HepG2 (cell line): Measurements from ENCODE around the gene OSCP1. TPM values are rescaled to one million over a fixed set of nuclear protein-coding genes. Genes with fewer than 3 reads are reported as not detected.

ENCODE experiments used
- ATAC-seq: fragments of 200-7000 bp; cut with Tn5 transposase; 3 replicates; pipeline ENCODE4 v1.9.1; 2020; ENCODE audit warnings: mild to moderate bottlenecking, moderate library complexity
- BruUV-seq: library from RNA; stranded (reverse); fragments of 400-500 nt; replicated peaks from 2 replicates; lab custom pipeline; 2021; lab: Mats Ljungman, UMichigan
- CTCF ChIA-PET: fragments of 300-600 bp; formaldehyde crosslinking; extraction: SDS; loops from one replicate; lab custom pipeline; 2021; ENCODE audit warnings: low total read pairs, inconsistent platforms, low intra/inter-chr PET ratio; lab: Yijun Ruan, JAX
- POLR2A ChIA-PET: fragments of 350-600 bp; sonication (Branson Sonifier 250); formaldehyde crosslinking; loops from one replicate; lab custom pipeline; 2020; ENCODE audit warnings: antibody characterized with exemption, inconsistent platforms; lab: Yijun Ruan, JAX
- DNase-seq: peaks from one replicate; pipeline ENCODE4 v3.0.0-alpha.2; 2015; ENCODE audit warnings: low spot score
- FAIRE-seq: peaks from 3 replicates; lab custom pipeline; 2011; peaks lifted over from hg19 to GRCh38; lab: Jason Lieb, UNC
- H2AFZ ChIP-seq: one replicate; pipeline ENCODE4 v1.6.1; 2011; ENCODE audit warnings: low read length, inconsistent platforms
- H3K27ac ChIP-seq: fragments of 300-600 bp; 3 replicates; pipeline ENCODE4 v1.8.0; 2011; ENCODE audit warnings: mixed run types, mild to moderate bottlenecking, mixed read lengths, low read length, inconsistent platforms; ENCODE audit not compliant: insufficient read depth; ENCODE audit errors: extremely low read length
- H3K27me3 ChIP-seq, 2 experiments: fragments of 200-600 bp in 1 of 2; 2 replicates in 1 of 2; 3 replicates in 1 of 2; pipeline versions ENCODE4 v1.6.0 to v1.8.0; 2011; ENCODE audit warnings: low read length in 2 of 2, mild to moderate bottlenecking in 2 of 2, moderate library complexity in 2 of 2, inconsistent platforms in 1 of 2; ENCODE audit not compliant: insufficient read depth in 2 of 2, control insufficient read depth in 1 of 2
- H3K36me3 ChIP-seq, 2 experiments: fragments of 200-600 bp in 1 of 2; replicated peaks in 1 of 2; 2 replicates in 1 of 2; 3 replicates in 1 of 2; pipeline versions ENCODE4 v1.5.1 to v1.8.0; 2011; ENCODE audit warnings: low read length in 2 of 2, inconsistent platforms in 1 of 2; ENCODE audit not compliant: insufficient read depth in 2 of 2, control insufficient read depth in 1 of 2
- H3K4me1 ChIP-seq: 2 replicates; pipeline ENCODE4 v1.5.1; 2012; ENCODE audit warnings: low read length, inconsistent platforms; ENCODE audit not compliant: insufficient read depth
- H3K4me2 ChIP-seq: 2 replicates; pipeline ENCODE4 v1.6.0; 2011; ENCODE audit warnings: low read depth, low read length, inconsistent platforms
- H3K4me3 ChIP-seq, 3 experiments: fragments of 200-600 bp in 1 of 3; sonication (generic), shearing (Covaris generic) in 1 of 3; replicated peaks in 1 of 3; 2 replicates each; pipeline ENCODE4 v1.5.1; 2011 to 2016; ENCODE audit warnings: low read length in 3 of 3, inconsistent platforms in 2 of 3, low read depth in 2 of 3, mild to moderate bottlenecking in 2 of 3, control low read depth in 1 of 3, mixed read lengths in 1 of 3; ENCODE audit not compliant: insufficient read depth in 1 of 3
- H3K79me2 ChIP-seq: one replicate; pipeline ENCODE4 v1.6.1; 2011; ENCODE audit warnings: low read length, inconsistent platforms; ENCODE audit not compliant: insufficient read depth
- H3K9ac ChIP-seq: 2 replicates; pipeline ENCODE4 v1.6.0; 2011; ENCODE audit warnings: mild to moderate bottlenecking, low read depth, low read length, inconsistent platforms; ENCODE audit not compliant: insufficient read depth
- H3K9me3 ChIP-seq: 2 replicates; pipeline ENCODE4 v1.5.1; 2012; ENCODE audit warnings: mild to moderate bottlenecking, low read length
- H4K20me1 ChIP-seq: 2 replicates; pipeline ENCODE4 v1.6.0; 2011; ENCODE audit warnings: inconsistent platforms, mild to moderate bottlenecking, low read length, moderate library complexity; ENCODE audit not compliant: insufficient read depth
- ARNT2 ChIP-seq: sonication (generic); formaldehyde crosslinking; IDR thresholded peaks from 2 replicates; pipeline ENCODE4 v1.8.0; 2022; ENCODE audit warnings: mild to moderate bottlenecking, low read depth, missing genetic modification reagents, moderate library complexity
- CEBPB ChIP-seq: IDR thresholded peaks from 2 replicates; pipeline ENCODE4 v1.6.1; 2011; ENCODE audit warnings: low read depth, low read length, improper control_type of control experiment, borderline replicate concordance
- CEBPG ChIP-seq: IDR thresholded peaks from 2 replicates; pipeline ENCODE4 v1.6.1; 2016
- MIER3 ChIP-seq: IDR thresholded peaks from 2 replicates; pipeline ENCODE4 v1.6.1; 2016; ENCODE audit warnings: missing compliant biosample characterization, borderline replicate concordance
- SRF ChIP-seq: IDR thresholded peaks from 2 replicates; pipeline ENCODE4 v1.6.1; 2011; ENCODE audit warnings: mild to moderate bottlenecking, low read depth, low read length, moderate library complexity
- ZNF253 ChIP-seq: sonication (generic); formaldehyde crosslinking; IDR thresholded peaks from 2 replicates; pipeline ENCODE4 v1.8.0; 2022; ENCODE audit warnings: mild to moderate bottlenecking, missing genetic modification reagents, borderline replicate concordance
- ZNF296 ChIP-seq: sonication (generic); formaldehyde crosslinking; conservative IDR thresholded peaks from 2 replicates; pipeline ENCODE4 v1.5.0; 2020; ENCODE audit warnings: mild to moderate bottlenecking, missing genetic modification reagents
- ZNF564 ChIP-seq: sonication (generic); formaldehyde crosslinking; IDR thresholded peaks from 2 replicates; pipeline ENCODE4 v1.8.1; 2023; ENCODE audit warnings: mild to moderate bottlenecking, missing genetic modification reagents
- ZNF569 ChIP-seq: sonication (generic); formaldehyde crosslinking; IDR thresholded peaks from 2 replicates; pipeline ENCODE4 v1.5.0; 2020; ENCODE audit warnings: mild to moderate bottlenecking, missing genetic modification reagents, moderate library complexity, borderline replicate concordance
- ZNF672 ChIP-seq: sonication (generic); formaldehyde crosslinking; IDR thresholded peaks from 2 replicates; pipeline ENCODE4 v1.8.1; 2022; ENCODE audit warnings: missing genetic modification reagents
- WGBS: methylation state at CpG from one replicate; pipeline ENCODE4 v1.1.6; 2017; ENCODE audit warnings: low lambda C conversion rate; 5-methylcytosine and 5-hydroxymethylcytosine counted together
- in situ Hi-C: cut with HindIII; loops from 2 replicates; pipeline ENCODE4 v1.10.0; 2017; ENCODE audit warnings: low pct_unique_long_range_greater_than_20kb; ENCODE audit not compliant: extremely low pct_ligation_motif_present
- intact Hi-C: fragments of 100-400 bp; cut with micrococcal nuclease; formaldehyde crosslinking; loops from one replicate; pipeline ENCODE4 v1.10.0; 2022; ENCODE audit not compliant: unreplicated experiment
- polyA plus RNA-seq, 8 experiments: library from polyadenylated mRNA; depleted of rRNA in 3 of 8; stranded (reverse) in 7 of 8; unstranded in 1 of 8; fragments of >200 nt; fragmentation: Illumina TruSeq in 4 of 8; extraction: Trizol in 4 of 8; gene quantifications; 2 replicates each; pipeline versions ENCODE4 v1.2.1 to v1.2.3, GENCODE V29; 2011 to 2016; ENCODE audit warnings: low read depth in 4 of 8, missing spikeins in 1 of 8, mixed read lengths in 1 of 8; ENCODE audit not compliant: insufficient read depth in 1 of 8
- total RNA-seq, 5 experiments: library from RNA; depleted of rRNA; stranded (reverse); fragments of >200 nt; fragmentation: Illumina TruSeq; extraction: Trizol; gene quantifications; 2 replicates each; pipeline ENCODE4 v1.2.3, GENCODE V29; 2016; ENCODE audit warnings: low read depth in 1 of 5
- TF ChIP-seq, protein P1 (sequence below): sonication (generic); formaldehyde crosslinking; IDR thresholded peaks from 2 replicates; pipeline ENCODE4 v1.5.1; 2020; ENCODE audit warnings: missing genetic modification reagents, mild to moderate bottlenecking, borderline replicate concordance
- TF ChIP-seq, protein P2 (sequence below): sonication (generic); IDR thresholded peaks from 2 replicates; pipeline ENCODE4 v1.6.1; 2016; ENCODE audit warnings: low read depth, borderline replicate concordance
- TF ChIP-seq, protein P3 (sequence below): sonication (generic); formaldehyde crosslinking; IDR thresholded peaks from 2 replicates; pipeline ENCODE4 v1.8.0; 2022; ENCODE audit warnings: missing genetic modification reagents, low read depth, mild to moderate bottlenecking, borderline replicate concordance

Gene OSCP1
- total and polyA plus RNA-seq, 2 of the 13 experiments (the other 11 are each of a cell fraction or from before 2014, with no cell fraction given): 0.60 to 0.84 TPM

DNA sequence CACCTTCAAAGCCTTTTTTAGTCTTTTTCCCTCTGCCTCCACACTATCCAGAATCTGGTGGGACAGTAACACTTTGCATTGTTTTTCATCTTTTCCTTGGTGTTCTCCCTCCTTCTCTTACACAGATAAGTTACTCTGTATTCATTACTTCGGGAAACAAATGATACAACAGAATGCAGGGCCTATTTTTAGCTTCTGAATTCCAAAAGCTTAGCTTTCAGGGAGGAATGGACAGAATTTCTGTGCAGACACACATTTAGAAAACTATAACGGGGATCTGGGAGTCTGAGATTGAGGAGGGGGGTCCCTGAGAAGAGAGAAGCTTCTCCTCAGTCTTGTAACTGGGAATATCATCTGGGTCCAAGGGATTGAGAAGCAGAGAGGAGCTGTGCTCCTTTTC lies 61.0 kb downstream of the OSCP1 start (continued):
- TF ChIP-seq, protein P1, sequence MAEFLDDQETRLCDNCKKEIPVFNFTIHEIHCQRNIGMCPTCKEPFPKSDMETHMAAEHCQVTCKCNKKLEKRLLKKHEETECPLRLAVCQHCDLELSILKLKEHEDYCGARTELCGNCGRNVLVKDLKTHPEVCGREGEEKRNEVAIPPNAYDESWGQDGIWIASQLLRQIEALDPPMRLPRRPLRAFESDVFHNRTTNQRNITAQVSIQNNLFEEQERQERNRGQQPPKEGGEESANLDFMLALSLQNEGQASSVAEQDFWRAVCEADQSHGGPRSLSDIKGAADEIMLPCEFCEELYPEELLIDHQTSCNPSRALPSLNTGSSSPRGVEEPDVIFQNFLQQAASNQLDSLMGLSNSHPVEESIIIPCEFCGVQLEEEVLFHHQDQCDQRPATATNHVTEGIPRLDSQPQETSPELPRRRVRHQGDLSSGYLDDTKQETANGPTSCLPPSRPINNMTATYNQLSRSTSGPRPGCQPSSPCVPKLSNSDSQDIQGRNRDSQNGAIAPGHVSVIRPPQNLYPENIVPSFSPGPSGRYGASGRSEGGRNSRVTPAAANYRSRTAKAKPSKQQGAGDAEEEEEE (CRISPR knock-in tag): no peak
- TF ChIP-seq, protein P2, sequence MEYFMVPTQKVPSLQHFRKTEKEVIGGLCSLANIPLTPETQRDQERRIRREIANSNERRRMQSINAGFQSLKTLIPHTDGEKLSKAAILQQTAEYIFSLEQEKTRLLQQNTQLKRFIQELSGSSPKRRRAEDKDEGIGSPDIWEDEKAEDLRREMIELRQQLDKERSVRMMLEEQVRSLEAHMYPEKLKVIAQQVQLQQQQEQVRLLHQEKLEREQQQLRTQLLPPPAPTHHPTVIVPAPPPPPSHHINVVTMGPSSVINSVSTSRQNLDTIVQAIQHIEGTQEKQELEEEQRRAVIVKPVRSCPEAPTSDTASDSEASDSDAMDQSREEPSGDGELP: no peak
- TF ChIP-seq, protein P3, sequence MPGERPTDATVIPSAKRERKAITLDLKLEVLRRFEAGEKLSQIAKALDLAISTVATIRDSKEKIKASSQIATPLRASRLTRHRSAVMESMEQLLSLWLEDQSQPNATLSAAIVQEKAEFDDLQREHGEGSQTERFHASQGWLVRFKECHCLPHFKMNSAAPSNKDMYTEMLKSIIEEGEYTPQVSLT (CRISPR knock-in tag): no peak
- TF ChIP-seq ZNF672 (CRISPR knock-in tag) (no peak), ZNF569 (no peak)

DNA sequence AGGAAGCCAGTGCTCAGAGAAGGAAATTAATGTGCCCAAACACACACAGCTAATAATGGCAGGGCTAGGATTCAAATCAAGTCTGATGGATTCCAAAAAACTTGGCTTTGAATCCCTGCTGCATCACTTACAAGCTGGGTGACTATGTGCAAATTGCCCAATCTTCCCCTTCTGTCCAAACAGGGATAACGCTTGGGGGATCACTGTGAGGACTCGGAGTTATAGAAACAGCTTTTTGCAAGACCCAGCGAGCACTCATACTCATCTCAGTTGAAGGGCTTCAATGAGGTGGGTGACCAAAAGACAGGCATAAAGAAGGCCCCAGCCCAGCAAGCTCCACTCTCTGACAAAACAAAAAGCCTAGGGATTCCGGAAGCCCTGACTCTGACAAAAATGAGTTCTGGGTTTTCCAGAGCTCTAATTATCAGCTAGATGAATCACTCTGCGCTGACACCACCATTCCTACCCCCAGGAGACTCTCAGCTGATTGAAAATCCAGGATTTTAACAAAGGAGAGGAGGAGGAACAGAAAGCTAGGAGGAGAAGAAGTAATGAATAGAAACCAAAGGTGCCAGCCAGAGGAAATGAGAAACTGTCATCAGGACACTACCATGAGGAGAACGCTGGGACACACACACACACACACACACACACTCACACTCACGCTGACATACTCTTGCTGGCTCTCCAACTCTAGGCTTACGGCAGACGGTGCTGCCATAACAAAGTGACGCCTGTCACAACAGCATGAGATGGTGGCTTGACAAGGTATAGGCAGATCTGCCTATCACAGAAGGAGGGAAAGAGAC lies 62.9 kb downstream of the OSCP1 start:
- in situ Hi-C loops: no loop called here
- CTCF ChIA-PET: no interaction called here
- Histone ChIP-seq H3K9me3 (no peaks in the 10 kb centered on the region), H4K20me1 (peaks cover 4% of the 10 kb centered on the region; the same call in 1 of the 2 replicates), H3K79me2 (peaks cover 30% of the 10 kb centered on the region), H3K4me1 (peaks cover 42% of the 10 kb centered on the region), H3K4me2 (peak overlapping the region; percentile 99), H3K36me3 (peaks cover 1 to 12% of the 10 kb centered on the region in 2 experiments; a peak in 4 of 5 replicates), H2AFZ (no peak overlapping the region), H3K27me3 (no peaks in the 10 kb centered on the region; a peak in 1 of 5 replicates), H3K4me3 (peak overlapping the region; percentile 61 to 76 (median 73)), H3K9ac (peak overlapping the region; percentile 97), H3K27ac (peak overlapping the region; percentile 99)
- intact Hi-C loops: no loop called here
- no TSS peak for BruUV-seq
- DNase-seq: no peak
- TF ChIP-seq SRF: no peak
- TF ChIP-seq CEBPB: peak; percentile 62; the same call in 1 of the 2 replicates
- no peak for TF ChIP-seq MIER3
- 0 out of 2 replicates have a peak, but pooled peaks have one; percentile 9 for TF ChIP-seq ZNF564 (CRISPR knock-in tag)
- TF ChIP-seq ARNT2 (CRISPR knock-in tag): 0 out of 2 replicates have a peak, but pooled peaks have one; percentile 8
- TF ChIP-seq ZNF253: peak; percentile 9; the same call in 1 of the 2 replicates
- peak; percentile 55 for TF ChIP-seq CEBPG (CRISPR knock-in tag)
- TF ChIP-seq ZNF296: no peak
- ATAC-seq: no peak
- 78% methylated on average over 10 of the region's 10 CpGs for WGBS
- FAIRE-seq: no peak
- POLR2A ChIA-PET: interaction anchor here (0.5 to 9.5 kb wide), 18 partner anchors 12 to 238 kb away, joined by 3 to 391 read pairs (median 6); partner anchors contain the start of genes EVA1B, LSM10, MRPS15 and OSCP1
